Activated CD8-positive, alpha-beta T cell treated with anti-CD3 and anti-CD28 coated beads for 36 hours (primary cell): Measurements from ENCODE around the gene RBFOX1. TPM values are rescaled to one million over a fixed set of nuclear protein-coding genes. Genes with fewer than 3 reads are reported as not detected.

Experiments used
- ATAC-seq: fragments of 200-7000 bp; cut with Tn5 transposase; one replicate; pipeline ENCODE4 v1.10.0; 2021; ENCODE audit warnings: mild to moderate bottlenecking, moderate library complexity
- CTCF ChIA-PET: fragments of 350-600 bp; sonication (Branson Sonifier 250); formaldehyde crosslinking; loops from one replicate; lab custom pipeline; 2021; ENCODE audit warnings: antibody characterized with exemption; lab: Charles Lee
- POLR2A ChIA-PET: fragments of 350-600 bp; sonication (Branson Sonifier 250); formaldehyde crosslinking; loops from one replicate; lab custom pipeline; 2021; ENCODE audit warnings: antibody characterized with exemption; lab: Charles Lee
- DNase-seq: peaks from one replicate; pipeline ENCODE4 v3.0.0-alpha.2; 2020
- H3K27ac Mint-ChIP-seq: one replicate; pipeline ENCODE4 v1.8.0; 2021; ENCODE audit warnings: mild to moderate bottlenecking, mixed read lengths
- H3K27me3 Mint-ChIP-seq: one replicate; pipeline ENCODE4 v1.8.0; 2021; ENCODE audit warnings: mixed read lengths
- H3K36me3 Mint-ChIP-seq: one replicate; pipeline ENCODE4 v1.8.0; 2021; ENCODE audit warnings: low read depth, mixed read lengths
- H3K4me1 Mint-ChIP-seq: one replicate; pipeline ENCODE4 v1.8.0; 2021; ENCODE audit warnings: low read depth, mixed read lengths
- H3K4me3 Mint-ChIP-seq: one replicate; pipeline ENCODE4 v1.8.0; 2021; ENCODE audit warnings: mild to moderate bottlenecking, moderate library complexity, mixed read lengths
- H3K9me3 Mint-ChIP-seq: one replicate; pipeline ENCODE4 v1.8.0; 2021; ENCODE audit warnings: mixed read lengths
- CTCF ChIP-seq: fragments of 200-600 bp; IDR thresholded peaks from one replicate; pipeline ENCODE4 v1.8.0; 2022; ENCODE audit warnings: antibody characterized with exemption, mild to moderate bottlenecking
- intact Hi-C: fragments of 100-400 bp; cut with micrococcal nuclease; formaldehyde crosslinking; loops from one replicate; pipeline ENCODE4 v1.10.0; 2022
- total RNA-seq, 2 experiments: library from RNA; stranded (reverse); gene quantifications; one replicate each; pipeline ENCODE4 v1.2.3, GENCODE V29; 2021

RBFOX1 gene
- total RNA-seq, 2 experiments from 2014 or later, result not detected

GRCh38 chr16:7366993-7367880, 34.6 kb downstream of the RBFOX1 start:
- CTCF ChIA-PET, result no interaction called here

GRCh38 chr16:7369204-7369603, 36.6 kb downstream of the RBFOX1 start:
- ATAC-seq (no peak), DNase-seq (no peak)
- ChIA-PET POLR2A (no interaction called here), CTCF (no interaction called here)
- intact Hi-C loops, result no loop called here
- H3K4me1 Mint-ChIP-seq, result no peaks in the 10 kb centered on the region
- peaks cover 9% of the 10 kb centered on the region for H3K9me3 Mint-ChIP-seq
- H3K4me3 Mint-ChIP-seq, result no peak overlapping the region
- no peaks in the 10 kb centered on the region for H3K36me3 Mint-ChIP-seq
- TF ChIP-seq CTCF, result no peak
- H3K27ac Mint-ChIP-seq, result no peak overlapping the region
- H3K27me3 Mint-ChIP-seq, result no peaks in the 10 kb centered on the region

More at GRCh38 chr16:7366993-7367880, 34.6 kb downstream of the RBFOX1 start:
- H3K4me3 Mint-ChIP-seq, result no peak overlapping the region
- POLR2A ChIA-PET, result no interaction called here
- H3K27me3 Mint-ChIP-seq, result peaks cover 2% of the 10 kb centered on the region
- H3K4me1 Mint-ChIP-seq, result no peaks in the 10 kb centered on the region
- no peak for TF ChIP-seq CTCF
- ATAC-seq (no peak), DNase-seq (no peak)
- intact Hi-C loops, result no loop called here
- no peaks in the 10 kb centered on the region for H3K36me3 Mint-ChIP-seq
- H3K27ac Mint-ChIP-seq, result no peak overlapping the region
- H3K9me3 Mint-ChIP-seq, result peaks cover 10% of the 10 kb centered on the region

GRCh38 chr16:7372095-7372494, 39.5 kb downstream of the RBFOX1 start:
- Mint-ChIP-seq H3K27ac (no peak overlapping the region), H3K9me3 (peaks cover 4% of the 10 kb centered on the region), H3K36me3 (no peaks in the 10 kb centered on the region), H3K27me3 (no peaks in the 10 kb centered on the region), H3K4me1 (no peaks in the 10 kb centered on the region), H3K4me3 (no peak overlapping the region)
- CTCF ChIA-PET, result no interaction called here
- intact Hi-C loops, result no loop called here
- no peak for TF ChIP-seq CTCF
- DNase-seq (no peak), ATAC-seq (no peak)
- POLR2A ChIA-PET, result no interaction called here

GRCh38 chr16:7373776-7374175, 41.1 kb downstream of the RBFOX1 start:
- no peaks in the 10 kb centered on the region for H3K36me3 Mint-ChIP-seq
- DNase-seq, result no peak
- no peaks in the 10 kb centered on the region for H3K4me1 Mint-ChIP-seq
- H3K9me3 Mint-ChIP-seq, result peaks cover 3% of the 10 kb centered on the region
- ChIA-PET POLR2A (no interaction called here), CTCF (no interaction called here)
- no peak overlapping the region for H3K27ac Mint-ChIP-seq
- H3K4me3 Mint-ChIP-seq, result no peak overlapping the region
- ATAC-seq, result no peak
- intact Hi-C loops, result no loop called here
- no peak for TF ChIP-seq CTCF
- no peaks in the 10 kb centered on the region for H3K27me3 Mint-ChIP-seq

GRCh38 chr16:7374614-7375174, 42.0 kb downstream of the RBFOX1 start:
- ChIA-PET CTCF (no interaction called here), POLR2A (no interaction called here)
- DNase-seq, result no peak
- intact Hi-C loops, result no loop called here
- no peak overlapping the region for H3K4me3 Mint-ChIP-seq
- no peaks in the 10 kb centered on the region for H3K27me3 Mint-ChIP-seq
- H3K27ac Mint-ChIP-seq, result no peak overlapping the region
- no peak for ATAC-seq
- no peak for TF ChIP-seq CTCF
- no peaks in the 10 kb centered on the region for H3K4me1 Mint-ChIP-seq
- peaks cover 1% of the 10 kb centered on the region for H3K9me3 Mint-ChIP-seq
- H3K36me3 Mint-ChIP-seq, result no peaks in the 10 kb centered on the region
